Amniotic epithelial cell (primary cell): ENCODE data around the gene PIN1.
"Not testable (repeated sequence)": the region's sequence is repeated elsewhere in the genome, so short reads cannot be mapped to it uniquely, and the experiment has no call there.

Experiments
- DNase-seq: peaks from one replicate; pipeline ENCODE4 v3.0.0-alpha.2; 2010; ENCODE audit warnings: low read depth

PIN1 gene

GRCh38 chr19:9818734-9819595 lies 16.2 kb upstream of the PIN1 start, which contains the start of gene FBXL12:
Gene FBXL12, minus strand, starts transcription at chr19:9819079. Its CDS starts 266 bp downstream, at chr19:9818813.
- peak; percentile 99 for DNase-seq

DNA sequence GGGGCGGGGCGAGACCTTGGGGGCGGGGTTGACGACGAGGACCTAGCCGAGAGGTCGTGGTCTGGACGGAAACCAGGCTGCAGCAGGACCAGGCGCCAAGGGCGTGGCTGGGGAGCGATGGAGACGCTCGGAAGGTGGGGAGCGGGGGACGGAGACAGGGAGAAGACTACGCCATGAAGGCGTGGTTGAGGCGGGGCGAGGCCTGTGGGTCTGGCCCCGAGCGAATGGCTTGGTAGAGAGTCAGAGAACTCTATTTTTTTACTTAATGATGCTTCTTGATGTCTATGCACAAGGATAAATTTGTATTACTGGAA lies 15.6 kb upstream of the PIN1 start:
- DNase-seq, result no peak

DNA sequence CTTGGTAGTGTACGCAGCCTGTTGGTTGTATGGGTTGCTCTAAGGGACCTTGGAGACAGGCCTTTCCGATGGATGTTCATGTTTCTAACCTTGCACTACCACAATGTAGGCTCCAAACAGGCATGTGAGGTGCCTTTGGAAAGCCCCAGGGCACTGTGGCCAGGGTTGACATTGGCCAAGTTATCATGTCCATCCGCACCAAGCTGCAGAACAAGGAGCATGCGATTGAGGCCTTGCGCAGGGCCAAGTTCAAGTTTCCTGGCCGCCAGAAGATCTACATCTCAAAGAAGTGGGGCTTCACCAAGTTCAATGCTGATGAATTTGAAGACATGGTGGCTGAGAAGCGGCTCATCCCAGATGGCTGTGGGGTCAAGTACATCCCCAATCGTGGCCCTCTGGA lies 15.1 kb upstream of the PIN1 start:
- not testable (repeated sequence) for DNase-seq

- DNase-seq, result no peak
Measured at GRCh38 chr19:9823816-9824215, 11.3 kb upstream of the PIN1 start.

DNA sequence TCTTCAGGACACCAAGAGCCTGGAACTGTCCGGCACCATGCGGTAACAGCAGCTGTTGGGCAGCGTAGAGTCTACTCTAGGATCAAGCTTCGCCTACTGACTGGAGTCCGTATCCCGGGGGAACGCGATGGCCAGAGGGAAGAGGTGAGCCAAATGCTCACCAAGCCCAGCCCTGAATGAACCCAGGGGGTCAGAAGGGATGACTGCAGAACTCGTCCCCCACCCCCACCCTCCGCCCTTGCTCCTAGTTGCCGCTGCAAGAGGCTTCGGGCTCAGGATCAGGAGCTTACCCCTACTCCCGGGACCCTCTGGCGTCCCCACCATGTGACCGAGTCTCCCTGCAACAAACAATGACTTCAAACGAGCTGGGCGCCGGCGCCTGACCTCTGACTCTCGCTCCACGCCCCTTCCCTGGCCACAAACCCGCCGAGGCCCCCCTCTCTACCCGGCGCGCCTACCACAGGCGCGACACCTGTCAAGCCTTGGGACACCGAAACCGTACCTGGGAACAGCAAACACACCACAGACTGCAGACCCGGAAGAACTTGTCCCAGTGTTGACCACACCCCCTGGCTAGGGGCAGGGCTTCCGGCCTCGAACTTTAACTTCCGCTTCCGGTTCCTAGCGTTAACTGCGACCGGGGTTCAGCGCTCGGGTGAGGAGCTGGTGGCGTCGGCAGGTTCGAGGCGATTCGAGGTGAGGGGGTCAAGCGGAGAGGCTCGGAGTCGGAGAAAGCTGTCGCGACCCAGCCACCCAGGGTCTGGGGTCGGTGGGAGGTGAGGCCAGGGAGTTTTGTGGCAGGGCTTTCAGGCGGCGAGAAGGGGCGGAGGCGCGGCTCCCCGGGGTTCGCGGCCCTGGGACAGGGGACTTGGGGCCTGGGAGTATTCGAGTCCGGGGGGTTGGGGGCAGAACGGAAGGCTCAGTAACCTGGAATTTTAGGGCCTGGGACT lies 7.6 kb upstream of the PIN1 start, which contains the start of gene UBL5:
Gene UBL5, plus strand, starts transcription at position 630 of the 950 bp plus-strand sequence. CDS start 420 bp downstream, outside the sequence.
- DNase-seq, result peak; percentile 78

DNA sequence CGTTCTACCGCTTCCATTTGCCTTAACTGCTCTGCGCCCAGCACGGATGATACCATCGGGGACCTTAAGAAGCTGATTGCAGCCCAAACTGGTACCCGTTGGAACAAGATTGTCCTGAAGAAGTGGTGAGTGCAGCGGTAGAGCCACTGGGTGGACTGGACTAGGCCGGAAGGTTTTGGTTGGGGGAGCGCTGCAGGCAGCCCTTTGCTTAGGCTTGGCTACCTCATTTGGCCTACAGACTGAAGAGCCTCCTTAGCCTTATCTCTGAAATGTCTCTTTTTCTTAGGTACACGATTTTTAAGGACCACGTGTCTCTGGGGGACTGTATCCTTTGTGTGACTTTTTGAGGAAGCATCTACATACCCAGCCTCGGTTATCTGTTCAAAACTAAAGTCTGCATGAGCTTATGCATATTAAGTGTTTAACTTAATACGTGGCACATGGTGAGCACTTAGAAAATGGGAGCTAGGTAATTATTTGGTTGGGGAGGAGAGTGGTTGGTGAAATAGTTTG lies 6.5 kb upstream of the PIN1 start:
- no peak for DNase-seq

- no peak for DNase-seq
Measured at GRCh38 chr19:9834307-9834725, 802 bp upstream of the PIN1 start.

DNA sequence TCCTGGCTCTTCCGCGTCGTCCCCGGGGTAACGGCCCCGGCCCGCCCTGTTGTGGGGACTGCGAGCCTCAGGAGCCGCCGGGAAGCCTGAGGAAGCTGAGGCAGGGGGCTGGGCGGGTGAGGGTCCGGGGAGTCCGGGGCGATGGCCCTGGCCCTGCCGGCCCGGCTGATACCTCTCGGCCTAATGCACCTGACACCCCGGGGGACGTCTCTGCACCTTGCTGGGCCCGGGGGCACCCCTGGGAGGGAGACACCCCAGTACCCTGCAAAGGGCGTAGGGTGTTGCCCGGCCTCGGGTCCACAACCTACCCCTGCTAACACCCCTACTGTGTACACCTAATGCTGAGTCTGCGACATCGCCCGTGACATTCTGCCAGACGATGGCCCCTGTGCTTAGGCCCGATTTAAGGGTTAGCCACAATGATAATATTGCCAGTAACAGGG lies 410 bp downstream of the PIN1 start:
- no peak for DNase-seq

DNA sequence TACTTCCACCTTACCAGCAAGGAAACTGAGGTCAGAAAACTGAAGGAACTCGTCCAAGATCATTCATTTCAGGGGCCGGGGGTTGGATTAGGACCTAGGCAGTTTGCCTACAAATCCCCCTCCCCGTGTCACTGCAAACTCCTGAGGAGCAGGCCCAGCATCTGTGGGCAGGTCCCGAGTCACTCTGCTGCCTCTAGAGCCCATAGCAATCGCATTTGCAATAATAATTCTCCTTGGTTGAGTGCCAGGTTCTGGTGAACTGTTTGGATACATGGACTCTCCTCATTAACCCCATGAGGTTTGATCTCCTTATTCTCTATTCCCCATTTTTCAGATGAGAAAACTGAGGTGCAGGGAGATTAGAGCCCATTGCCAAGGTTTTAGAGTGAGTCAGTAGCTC lies 903 bp downstream of the PIN1 start:
- peak; percentile 11 for DNase-seq

DNA sequence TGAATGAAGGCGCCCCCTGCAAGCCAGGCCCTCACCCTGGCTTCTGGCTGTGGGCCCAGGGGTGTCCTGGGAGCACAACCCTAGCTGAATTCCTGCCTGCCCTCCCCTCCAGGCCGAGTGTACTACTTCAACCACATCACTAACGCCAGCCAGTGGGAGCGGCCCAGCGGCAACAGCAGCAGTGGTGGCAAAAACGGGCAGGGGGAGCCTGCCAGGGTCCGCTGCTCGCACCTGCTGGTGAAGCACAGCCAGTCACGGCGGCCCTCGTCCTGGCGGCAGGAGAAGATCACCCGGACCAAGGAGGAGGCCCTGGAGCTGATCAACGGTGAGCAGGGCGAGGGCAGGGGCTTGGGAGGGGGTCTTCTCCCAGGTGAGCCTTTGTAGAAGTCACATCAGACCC lies 3.2 kb downstream of the PIN1 start:
- DNase-seq, result no peak

- peak; percentile 26 for DNase-seq
Measured at GRCh38 chr19:9839415-9839814, 4.3 kb downstream of the PIN1 start.

DNA sequence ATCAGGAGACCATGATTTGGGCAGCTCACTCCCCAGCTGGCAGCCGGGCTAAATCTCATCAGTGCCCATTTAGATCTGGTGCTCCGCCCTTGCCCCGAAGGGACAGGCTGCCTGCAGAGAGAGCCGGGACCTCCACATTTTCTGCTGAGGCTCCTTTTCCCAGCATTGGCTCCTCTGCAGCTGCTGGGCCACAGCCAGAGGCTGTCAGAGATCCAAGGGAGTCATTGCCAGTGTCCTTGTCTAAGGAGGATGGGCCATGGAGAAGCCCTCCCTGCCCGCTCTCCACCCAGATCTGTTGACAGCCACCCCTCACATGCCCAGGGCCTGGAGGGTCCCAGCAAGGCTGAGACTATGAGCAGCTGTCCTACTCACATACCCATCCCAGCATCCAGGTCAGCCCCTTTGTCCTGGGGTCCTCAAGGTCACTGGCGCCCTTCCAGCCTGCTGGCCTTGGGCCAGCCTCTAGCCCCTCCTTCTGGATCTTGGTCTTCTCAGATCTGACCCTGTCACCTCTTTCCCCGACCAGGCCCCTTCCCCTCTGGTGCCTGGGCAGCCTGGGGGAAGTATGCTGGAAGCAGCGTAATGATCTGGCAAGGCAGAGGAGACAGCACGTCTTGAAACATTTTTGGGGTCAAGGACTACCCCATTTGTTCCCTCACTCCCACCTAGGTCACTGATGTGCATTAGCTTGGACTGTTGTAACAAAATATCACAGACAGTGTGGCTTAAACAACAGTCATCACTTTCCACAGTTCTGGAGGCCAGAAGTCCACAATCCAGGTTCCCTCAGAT lies 7.9 kb downstream of the PIN1 start:
- no peak for DNase-seq

DNA sequence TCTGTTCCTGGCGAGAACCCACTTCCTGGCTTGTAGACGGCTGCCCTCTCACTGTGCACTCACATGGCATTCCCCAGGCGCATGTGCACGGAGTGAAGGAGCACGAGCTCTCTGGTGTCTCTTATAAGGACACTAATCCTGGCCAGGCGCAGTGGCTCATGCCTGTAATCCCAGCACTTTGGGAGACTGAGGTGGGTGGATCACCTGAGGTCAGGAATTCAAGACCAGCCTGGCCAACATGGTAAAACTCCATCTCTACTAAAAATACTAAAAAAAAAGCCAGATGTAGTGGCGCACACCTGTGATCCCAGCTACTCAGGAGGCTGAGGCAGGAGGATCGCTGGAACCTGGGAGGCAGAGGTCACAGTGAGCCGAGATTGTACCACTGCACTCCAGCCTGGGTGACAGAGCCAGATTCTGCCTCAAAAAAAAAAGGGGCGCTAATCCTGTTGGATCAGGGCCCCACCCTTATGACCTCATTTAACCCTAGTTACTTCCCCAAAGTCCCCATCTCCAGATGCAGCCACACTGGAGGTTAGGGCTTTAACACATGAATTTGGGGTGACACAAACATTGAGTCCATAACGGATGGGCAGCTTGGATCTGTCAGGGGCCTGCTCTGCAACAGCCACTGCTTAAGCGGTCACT lies 8.6 kb downstream of the PIN1 start:
- not testable (repeated sequence) for DNase-seq

GRCh38 chr19:9847087-9847671 lies 12.1 kb downstream of the PIN1 start:
- DNase-seq, result peak; percentile 91

DNA sequence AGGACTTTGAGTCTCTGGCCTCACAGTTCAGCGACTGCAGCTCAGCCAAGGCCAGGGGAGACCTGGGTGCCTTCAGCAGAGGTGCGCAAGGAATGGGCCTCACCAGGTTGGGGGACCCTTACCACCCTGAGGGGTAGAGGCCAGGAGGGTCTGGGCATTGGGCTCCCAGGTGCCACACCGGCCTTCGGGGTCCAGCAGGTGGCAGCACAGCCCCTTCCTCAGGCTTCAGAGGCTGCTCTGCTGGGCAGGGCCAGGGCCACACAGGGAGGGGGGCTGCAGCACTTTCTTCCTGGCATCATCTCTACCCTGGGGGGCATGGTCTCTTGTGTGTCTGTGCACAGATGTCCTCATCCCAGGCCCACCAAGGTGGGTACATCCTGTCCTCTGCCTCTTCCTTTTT lies 12.9 kb downstream of the PIN1 start:
- DNase-seq, result no peak

DNA sequence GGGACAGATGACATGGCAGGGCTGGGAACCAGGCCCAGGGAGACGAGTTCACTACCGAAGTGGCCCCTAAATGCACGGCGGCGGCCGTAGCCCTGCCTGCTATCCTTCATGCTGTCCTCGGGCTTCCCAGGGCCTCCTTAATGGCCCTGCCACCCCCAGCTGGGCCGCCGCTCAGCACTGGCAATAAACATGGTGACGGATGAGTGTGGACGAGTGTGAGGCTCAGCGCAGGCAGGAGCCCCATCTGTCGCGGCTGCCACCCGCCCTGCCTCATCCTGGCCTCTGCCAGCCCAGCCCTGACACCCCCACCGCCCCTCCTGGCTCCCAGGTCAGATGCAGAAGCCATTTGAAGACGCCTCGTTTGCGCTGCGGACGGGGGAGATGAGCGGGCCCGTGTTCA lies 13.6 kb downstream of the PIN1 start:
- no peak for DNase-seq

DNA sequence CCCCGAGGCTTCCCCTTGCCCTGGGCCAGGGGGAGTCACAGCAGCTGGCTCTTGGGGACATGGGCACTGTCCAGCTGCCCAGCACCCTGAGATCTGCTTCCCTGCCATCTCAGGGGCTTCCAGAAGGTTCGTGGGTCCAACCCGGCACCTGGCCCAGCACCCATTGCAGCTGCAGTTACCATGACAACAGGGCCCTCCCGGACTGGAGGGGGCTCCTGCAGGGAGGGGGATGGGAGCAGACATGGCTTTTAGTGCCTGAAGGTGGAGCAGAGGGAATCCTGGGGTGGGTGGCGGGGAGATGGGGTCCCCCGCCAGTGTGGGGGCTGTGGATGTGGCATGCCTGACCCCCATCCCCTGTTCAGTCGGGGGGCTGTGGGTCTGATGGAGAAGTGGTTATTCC lies 14.7 kb downstream of the PIN1 start:
- no peak for DNase-seq

GRCh38 chr19:9850235-9850959 lies 15.3 kb downstream of the PIN1 start:
- DNase-seq, result no peak

- no peak for DNase-seq
Measured at GRCh38 chr19:9854282-9854846, 19.2 kb downstream of the PIN1 start.

GRCh38 chr19:9856609-9857008 lies 21.5 kb downstream of the PIN1 start:
- no peak for DNase-seq
